ENCODE data around the gene ATP8B4.

ATP8B4 gene

DNA sequence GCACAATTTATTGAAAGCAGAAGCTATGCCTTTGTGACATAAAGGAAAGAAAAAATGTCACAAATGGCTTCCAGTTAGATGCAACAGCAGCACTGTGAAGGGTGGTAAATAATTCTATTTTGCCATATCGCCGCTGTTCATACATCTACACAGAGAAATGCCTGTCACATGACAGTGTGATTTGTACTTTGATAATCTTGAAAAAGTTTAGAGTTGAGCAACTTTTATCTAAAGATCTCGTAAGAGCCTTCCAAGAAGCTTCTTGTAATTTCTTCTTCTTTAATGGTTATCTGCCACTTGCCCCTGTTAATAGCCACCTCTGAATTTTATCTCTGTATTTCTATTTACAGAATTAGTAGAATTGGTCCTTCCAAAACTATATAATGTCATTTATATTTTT is 192.3 kb downstream of the ATP8B4 start:
- DNase-seq: no peak

GRCh38 chr15:49923671-49924070 is 195.4 kb downstream of the ATP8B4 start:
- DNase-seq: no peak

- no peak for DNase-seq
Observed at GRCh38 chr15:49919034-49919433, 200.0 kb downstream of the ATP8B4 start.

GRCh38 chr15:49918121-49918520 is 200.9 kb downstream of the ATP8B4 start:
- no peak for DNase-seq

DNA sequence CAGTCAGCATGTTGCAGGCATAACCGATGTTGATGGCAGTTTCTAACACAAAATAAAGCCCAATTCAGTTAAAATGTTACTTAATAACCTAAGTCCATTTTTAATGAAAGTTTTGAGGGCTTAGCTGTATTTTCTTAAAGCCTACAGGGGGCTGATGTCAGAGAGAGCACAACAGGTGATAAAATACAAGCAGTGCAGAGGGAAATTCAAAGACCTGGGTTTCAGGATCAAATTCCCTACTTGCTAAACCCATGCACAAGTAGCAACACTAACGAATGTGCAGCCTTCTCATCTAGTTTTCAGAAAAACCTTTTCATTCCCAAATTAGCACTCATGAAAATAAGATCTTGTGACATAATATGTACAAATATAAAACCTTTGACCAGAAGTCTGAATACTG is 202.0 kb downstream of the ATP8B4 start:
- DNase-seq: no peak

DNA sequence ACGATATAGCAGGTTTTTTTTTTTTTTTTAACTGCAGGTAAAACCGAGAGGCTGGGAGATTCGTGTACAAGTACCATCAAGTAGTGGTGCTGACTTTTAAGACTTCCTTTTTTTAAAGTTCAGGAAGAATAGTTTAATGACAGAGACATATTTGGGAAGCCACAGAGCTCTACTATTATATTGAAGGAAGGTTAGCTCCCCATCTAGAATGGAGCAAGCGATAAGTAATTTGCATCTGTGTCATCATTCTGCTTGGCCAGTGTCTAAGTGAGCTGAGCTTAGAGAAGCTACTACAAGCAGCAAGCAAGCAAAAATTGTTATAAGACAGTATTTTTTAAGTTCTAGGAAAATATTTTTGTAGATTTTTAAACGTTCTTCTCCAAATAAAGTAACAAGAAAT is 203.2 kb downstream of the ATP8B4 start:
- no peak for DNase-seq

DNA sequence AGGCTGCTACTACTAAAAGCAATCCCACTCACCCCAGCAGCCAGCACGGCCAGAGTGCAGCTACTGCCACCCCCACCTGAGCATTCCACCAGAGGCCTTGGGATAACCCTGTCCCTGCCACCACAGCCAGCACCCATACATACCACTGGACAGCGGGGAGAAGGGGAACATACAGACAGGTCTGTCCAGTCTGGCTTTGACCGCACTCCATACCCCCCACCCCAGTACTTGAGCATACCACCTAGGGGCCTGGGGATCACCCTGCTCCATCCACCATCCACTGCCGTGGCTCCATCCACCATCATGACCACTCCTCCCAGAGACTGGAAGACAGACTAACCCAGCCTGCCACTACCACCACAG is 210.1 kb downstream of the ATP8B4 start:
- no peak for DNase-seq

DNA sequence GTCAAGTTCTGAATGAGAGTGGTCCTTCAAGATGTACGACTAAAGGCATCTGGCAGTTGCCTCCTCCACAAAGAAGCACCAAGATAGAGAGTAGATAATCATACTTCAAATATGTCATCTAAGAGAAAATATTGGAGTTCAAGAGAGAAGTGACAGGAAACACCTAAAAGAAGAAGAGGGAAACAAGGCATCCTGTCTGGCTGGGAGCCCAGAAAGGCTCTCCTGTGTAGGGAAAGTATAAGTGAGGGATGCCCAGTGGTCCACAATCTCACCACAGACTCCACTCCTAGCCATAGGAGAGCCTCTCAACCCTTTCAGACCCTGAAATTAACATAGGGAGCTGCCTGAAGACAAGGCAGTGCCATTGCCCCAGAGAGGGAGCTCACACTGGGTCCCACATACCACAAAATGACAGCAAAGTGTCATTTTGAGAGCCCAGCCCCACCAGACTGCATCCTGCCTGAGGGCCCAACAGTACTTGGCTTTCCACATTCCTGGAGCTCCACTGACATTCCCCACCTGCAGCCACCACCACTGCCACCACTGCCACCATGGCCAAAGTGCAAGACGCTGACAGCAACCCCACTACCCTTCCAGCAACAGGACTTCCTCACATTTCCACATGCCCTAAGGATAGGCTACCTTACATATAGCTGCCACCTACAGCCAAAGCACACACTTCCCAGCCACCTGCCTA is 210.6 kb downstream of the ATP8B4 start:
- DNase-seq: no peak

GRCh38 chr15:49906966-49907365 is 212.1 kb downstream of the ATP8B4 start:
- no peak for DNase-seq

DNA sequence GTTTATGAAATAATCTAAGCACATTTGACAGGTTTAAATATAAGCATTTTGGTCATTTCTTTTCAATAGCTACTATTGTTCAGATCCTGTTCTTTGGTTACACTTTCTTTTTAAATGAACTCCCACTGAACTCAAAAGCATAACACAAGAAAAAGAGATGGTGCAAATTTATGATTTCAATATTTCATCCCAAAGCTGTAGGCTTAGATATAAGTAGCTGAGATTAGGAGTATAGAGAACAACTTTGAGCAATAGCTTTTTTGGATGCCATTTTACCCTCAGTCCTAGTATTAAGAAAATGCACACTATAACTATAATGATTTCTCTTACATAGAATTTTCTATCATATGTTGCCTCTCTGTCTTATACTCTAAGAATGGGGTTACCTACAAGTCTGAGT is 213.8 kb downstream of the ATP8B4 start:
- no peak for DNase-seq

DNA sequence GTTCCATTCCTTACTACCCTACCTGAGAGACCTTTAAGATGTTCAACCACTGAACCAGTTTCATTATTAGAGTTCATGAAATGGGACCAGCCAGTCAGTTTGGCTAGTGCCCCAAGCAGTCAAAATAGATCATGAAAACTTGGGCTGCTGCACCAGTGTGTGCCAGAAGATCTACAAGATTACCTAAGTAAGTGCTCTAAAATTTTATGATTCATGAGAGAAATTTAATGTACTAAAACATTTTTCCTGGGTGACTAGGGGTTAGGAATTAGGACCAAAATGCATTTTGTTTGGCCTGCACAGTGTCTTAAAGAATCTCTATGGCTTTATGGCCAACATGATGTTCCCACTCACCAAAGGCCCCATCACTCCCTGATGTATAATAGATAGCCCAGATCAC is 214.7 kb downstream of the ATP8B4 start:
- no peak for DNase-seq

- no peak for DNase-seq
Observed at GRCh38 chr15:49902685-49903501, 216.1 kb downstream of the ATP8B4 start.

DNA sequence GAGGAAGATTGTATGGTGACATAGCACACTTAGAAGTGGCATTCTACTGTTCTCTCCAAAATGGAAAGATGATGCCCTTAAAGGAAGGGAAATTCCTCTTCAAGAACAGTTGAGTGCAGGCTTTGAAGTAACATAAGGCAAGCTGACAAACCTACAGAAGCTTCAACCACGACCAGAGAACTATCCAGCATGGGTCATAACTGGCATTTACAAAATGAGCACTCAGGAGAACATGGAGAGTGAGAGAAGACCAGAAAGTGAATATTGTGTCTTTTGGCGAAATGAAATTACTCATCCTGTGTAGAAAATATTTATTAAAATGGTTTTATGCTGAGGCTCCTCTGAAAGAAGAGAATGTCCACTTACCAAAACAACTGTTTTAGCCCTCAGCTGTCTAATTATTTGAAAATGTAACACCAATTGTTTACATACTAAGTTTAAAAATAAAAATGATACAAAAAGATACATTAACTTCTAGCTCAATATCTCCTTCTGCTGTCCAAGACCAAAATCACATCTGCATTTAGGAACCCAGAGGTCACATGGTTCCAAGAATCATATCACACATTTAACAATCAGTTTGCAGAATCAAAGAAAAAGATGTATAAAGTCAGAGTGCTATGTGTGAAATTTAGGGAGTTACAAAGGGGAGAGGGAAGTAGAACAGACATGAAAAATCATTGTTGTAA is 216.9 kb downstream of the ATP8B4 start:
- DNase-seq: no peak

DNA sequence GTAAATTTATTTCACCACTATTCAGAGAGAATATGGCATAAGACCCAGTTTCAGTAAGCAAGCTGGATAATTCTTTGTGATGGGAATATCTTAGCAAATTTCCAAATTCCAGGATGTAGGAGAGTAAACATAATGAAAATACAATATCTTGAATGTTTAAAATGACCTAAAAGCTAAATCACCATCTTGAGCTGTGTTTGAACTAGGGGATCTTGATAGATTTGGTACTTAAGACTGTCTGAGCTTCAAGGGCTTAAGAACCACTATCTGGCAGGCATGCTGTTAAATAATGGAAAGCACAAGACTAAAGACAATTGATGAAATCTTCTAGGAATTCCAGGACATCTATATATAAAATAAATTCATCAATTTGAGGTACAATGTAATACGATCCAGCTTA is 217.7 kb downstream of the ATP8B4 start:
- no peak for DNase-seq

DNA sequence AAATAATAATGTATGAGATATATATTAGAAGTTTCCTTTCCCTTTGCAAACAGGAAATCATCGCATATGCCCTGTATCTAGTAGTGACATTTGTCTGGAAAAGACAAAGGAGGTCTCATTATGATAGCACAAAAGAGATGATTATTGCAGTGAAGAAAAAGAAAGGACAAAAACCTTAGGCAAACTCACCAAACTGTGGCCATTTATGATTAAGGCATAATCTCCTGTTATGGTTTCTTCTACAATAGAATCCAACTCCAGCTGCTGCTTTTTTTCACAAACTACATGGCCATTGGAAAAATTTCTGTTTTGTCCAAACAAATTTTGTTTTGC is 218.2 kb downstream of the ATP8B4 start:
- DNase-seq: no peak

DNA sequence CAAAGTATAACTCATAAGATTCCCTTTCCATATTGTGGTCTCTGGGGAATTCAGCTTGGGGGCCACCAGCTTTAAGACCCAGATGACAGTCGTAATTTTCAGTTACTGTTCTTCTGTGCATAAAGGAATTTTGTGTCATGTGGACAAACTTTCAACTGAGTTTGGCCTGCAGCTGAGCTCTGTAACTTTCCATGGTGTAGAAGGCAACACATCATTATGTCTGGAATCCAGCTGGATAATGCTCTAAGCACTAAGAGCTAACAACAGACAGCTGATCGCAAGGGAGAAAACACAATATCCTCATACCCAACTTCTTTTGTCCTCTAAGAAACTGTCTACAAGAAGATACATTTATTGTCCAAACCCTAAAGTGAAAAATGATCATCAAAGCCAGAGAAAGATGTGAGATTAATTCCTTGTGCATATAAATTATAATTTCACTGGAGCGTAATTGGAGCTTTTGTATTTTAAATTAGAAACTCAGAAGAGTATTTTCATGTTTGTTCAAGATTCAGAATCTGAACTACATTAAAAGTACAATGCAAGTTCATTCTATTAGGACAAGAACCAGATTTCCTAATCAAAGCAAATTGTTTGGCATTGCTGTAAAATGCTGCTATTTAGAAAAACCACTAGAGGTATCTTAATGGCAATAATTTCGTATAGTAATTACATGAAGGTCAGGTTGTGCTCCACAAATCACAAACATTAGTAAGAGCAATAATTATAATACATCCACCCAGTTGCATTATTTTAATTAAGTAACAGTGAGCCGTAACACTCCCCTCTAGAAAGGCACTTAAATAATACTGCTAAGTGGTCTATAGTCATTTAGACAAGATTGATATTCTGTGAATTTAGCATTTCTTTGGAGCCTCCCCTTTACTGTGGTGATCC is 218.8 kb downstream of the ATP8B4 start:
- DNase-seq: no peak

- no peak for DNase-seq
Observed at GRCh38 chr15:49898575-49899283, 220.3 kb downstream of the ATP8B4 start.

DNA sequence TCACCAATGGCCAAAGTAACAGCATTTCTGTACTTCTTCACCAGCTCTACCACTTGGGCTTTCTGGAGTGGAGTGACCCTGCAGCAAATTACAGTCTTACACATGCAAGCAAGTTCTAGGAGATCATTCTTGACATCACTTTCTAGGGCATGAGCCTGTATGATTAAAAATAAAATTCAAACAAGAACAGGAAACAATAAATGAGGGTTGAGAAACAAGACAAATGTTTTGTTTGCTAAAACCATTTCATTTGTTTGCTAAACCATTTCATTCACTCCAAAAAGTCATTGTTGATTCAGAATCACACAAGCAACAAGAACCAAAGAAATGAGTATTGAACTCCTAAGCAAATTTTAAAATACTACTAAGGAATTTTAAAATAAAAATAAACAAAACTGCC is 220.9 kb downstream of the ATP8B4 start:
- DNase-seq: no peak

DNA sequence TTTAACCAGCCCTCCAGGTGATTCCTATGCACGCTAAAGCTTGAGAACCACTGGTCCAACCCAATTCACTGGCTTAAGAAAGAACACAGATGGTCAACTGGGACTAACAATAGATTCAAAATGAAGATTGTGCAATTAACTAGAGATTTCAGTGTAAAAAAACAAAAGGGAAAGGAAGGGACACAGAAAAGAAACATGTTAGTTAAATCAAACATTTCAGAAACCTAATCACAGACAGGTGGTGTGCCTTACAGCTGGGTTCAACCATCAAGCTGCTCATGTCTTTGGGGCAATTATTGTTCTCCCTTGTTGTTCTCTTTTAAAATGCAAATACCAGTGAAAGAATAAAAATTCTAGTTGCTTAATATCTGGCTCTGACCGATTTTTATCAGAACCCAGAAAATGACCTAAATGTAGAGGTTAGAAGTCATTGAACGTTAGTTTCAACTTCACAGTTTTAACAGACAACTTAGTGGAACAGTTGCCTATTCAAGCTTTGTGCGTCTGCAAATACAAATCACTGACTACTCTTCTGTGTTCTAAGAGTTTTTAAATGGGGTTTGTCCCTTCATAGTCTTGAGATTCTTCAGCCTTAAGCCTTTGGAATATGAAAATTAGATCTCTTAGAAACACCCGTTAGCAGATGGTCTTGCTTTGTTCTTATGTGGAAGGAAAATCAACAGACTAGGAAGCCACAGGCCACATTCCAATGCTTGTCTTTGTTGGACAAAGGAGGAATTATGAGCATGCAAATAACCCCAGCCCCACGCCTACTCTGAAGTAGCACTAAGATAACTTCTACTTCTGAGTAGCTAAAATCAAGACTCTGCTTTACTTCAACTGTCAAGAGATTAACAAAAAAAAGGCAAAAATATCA is 223.4 kb downstream of the ATP8B4 start:
- no peak for DNase-seq

GRCh38 chr15:49890689-49891088 is 228.3 kb downstream of the ATP8B4 start:
- DNase-seq: no peak

GRCh38 chr15:49889536-49889935 is 229.5 kb downstream of the ATP8B4 start:
- no peak for DNase-seq

All from NCI-H526 treated with DMSO at 0.1 percent for 48 hours (cell line).